ENCODE data around the gene ASB15. TPM values are rescaled to one million over a fixed set of nuclear protein-coding genes. Genes with fewer than 3 reads are reported as not detected.

The ASB15 gene
- total and polyA plus RNA-seq, 7 donors = not detected

DNA sequence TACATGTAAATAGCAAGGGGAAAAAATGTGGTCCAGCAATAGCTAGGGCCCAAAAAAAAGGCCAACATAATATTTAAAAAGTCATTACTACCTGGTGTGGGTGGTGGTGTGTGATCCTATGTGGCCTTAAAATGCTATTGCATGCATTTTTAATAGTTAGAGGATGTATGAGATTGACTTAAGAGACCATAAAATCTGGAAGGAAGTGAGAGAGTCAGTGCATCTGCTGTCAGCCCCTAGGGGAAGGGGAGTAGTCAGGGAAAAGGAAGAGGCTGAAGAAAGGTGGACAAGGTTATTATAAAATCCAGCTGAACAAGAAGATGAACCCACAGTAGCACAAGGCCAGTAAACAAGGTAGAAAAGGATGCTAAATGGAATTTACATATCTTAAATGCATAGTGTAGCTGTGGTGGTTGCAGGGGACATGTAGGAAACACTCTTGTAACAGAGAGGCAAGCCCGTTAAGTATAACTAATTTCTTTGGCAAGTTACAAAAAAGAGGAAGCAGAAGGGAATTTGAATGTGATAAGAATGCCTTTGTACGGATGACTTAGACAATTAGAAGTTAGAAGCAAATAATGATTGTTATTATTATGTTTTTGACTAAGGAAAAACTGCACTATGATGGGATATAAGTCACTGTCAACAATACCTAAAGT is 32.1 kb upstream of the ASB15 start:
- Histone ChIP-seq H3K36me3 (no peaks in the 10 kb centered on the region), H3K27me3 (no peaks in the 10 kb centered on the region), H3K4me1 (no peaks in the 10 kb centered on the region), H3K27ac (no peak overlapping the region), H3K9me3 (no peaks in the 10 kb centered on the region), H3K4me3 (no peak overlapping the region)
- intact Hi-C loops (cut with DNase I) = no loop called here
- no peak for TF ChIP-seq EP300 (IDR thresholded peaks at IDR 0.05)
- TF ChIP-seq POLR2A (IDR thresholded peaks at IDR 0.05) = no peak
- no peak for TF ChIP-seq POLR2AphosphoS5 (IDR thresholded peaks at IDR 0.05)
- no peak for TF ChIP-seq CTCF (IDR thresholded peaks at IDR 0.05)
- 35 to 47% methylated on average over 2 of the region's 2 CpGs for WGBS, 2 donors
- DNase-seq = no peak

DNA sequence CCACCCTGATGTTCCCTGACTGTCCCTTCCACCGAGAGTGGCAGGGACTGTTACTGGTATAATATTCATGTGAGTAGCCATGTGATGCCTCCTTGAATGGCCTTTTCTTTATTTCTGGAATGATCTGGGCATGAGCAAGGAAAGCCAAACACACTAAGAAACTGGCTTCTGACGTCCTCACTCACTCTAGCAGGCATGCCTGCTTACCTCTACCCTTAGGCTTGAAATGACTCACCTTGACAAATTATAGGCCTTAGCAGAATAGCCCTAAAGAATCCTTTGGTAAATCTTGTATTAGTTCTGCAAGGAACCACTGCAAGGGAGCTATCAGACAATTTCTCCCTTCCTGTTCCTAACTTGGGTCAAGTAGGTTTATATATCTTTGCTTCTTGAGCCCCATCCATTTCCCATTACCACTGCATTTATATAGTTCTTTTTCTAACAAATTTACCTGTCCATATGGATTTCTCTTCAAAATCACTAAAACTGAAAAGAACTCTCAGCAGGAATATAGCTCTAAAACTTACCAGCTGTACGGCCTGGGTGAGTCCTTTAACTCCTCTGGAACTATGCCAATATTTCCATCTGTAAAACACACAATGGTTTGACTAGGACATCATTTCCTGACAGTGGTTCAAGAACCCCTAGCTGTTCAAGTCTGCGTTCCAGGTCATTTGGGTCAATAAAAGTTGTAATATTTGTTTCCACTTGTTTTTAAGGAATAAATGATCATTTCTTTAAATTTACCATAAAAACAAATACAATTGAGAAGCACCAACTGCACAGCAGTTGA is 31.0 kb upstream of the ASB15 start:
- WGBS, 2 donors = 47 to 66% methylated on average over 4 of the region's 4 CpGs
- intact Hi-C loops (cut with DNase I) = no loop called here
- Histone ChIP-seq H3K27ac (no peak overlapping the region), H3K4me1 (no peaks in the 10 kb centered on the region), H3K27me3 (no peaks in the 10 kb centered on the region), H3K4me3 (no peak overlapping the region), H3K9me3 (no peaks in the 10 kb centered on the region), H3K36me3 (no peaks in the 10 kb centered on the region)
- DNase-seq = no peak
- TF ChIP-seq EP300 (IDR thresholded peaks at IDR 0.05) = no peak
- no peak for TF ChIP-seq POLR2A (IDR thresholded peaks at IDR 0.05)
- TF ChIP-seq POLR2AphosphoS5 (IDR thresholded peaks at IDR 0.05) = no peak
- TF ChIP-seq CTCF (IDR thresholded peaks at IDR 0.05) = no peak

GRCh38 chr7:123571187-123571586 is 30.4 kb upstream of the ASB15 start:
- H3K27ac ChIP-seq = no peak overlapping the region
- no peak for TF ChIP-seq POLR2AphosphoS5 (IDR thresholded peaks at IDR 0.05)
- TF ChIP-seq POLR2A (IDR thresholded peaks at IDR 0.05) = no peak
- TF ChIP-seq EP300 (IDR thresholded peaks at IDR 0.05) = no peak
- no peak for TF ChIP-seq CTCF (IDR thresholded peaks at IDR 0.05)
- intact Hi-C loops (cut with DNase I) = no loop called here
- no peaks in the 10 kb centered on the region for H3K4me1 ChIP-seq
- no peak for DNase-seq
- no peaks in the 10 kb centered on the region for H3K27me3 ChIP-seq
- WGBS, 2 donors = 42 to 44% methylated on average over 1 of the region's 1 CpG
- no peak overlapping the region for H3K4me3 ChIP-seq
- H3K9me3 ChIP-seq = no peaks in the 10 kb centered on the region
- H3K36me3 ChIP-seq = no peaks in the 10 kb centered on the region

- H3K4me1 ChIP-seq = no peaks in the 10 kb centered on the region
Measured at GRCh38 chr7:123571684-123572083, 29.9 kb upstream of the ASB15 start.

More at GRCh38 chr7:123571684-123572083, 29.9 kb upstream of the ASB15 start:
- Histone ChIP-seq H3K4me3 (no peak overlapping the region), H3K36me3 (no peaks in the 10 kb centered on the region), H3K27ac (no peak overlapping the region), H3K9me3 (no peaks in the 10 kb centered on the region), H3K27me3 (no peaks in the 10 kb centered on the region)
- DNase-seq = no peak
- intact Hi-C loops (cut with DNase I) = no loop called here
- no peak for TF ChIP-seq POLR2A (IDR thresholded peaks at IDR 0.05)
- TF ChIP-seq POLR2AphosphoS5 (IDR thresholded peaks at IDR 0.05) = no peak
- TF ChIP-seq CTCF (IDR thresholded peaks at IDR 0.05) = no peak
- no peak for TF ChIP-seq EP300 (IDR thresholded peaks at IDR 0.05)
- WGBS, 2 donors = 87 to 91% methylated on average over 1 of the region's 1 CpG

All from sigmoid colon (tissue), 7 donors.